Activated CD8-positive, alpha-beta memory T cell treated with anti-CD3 and anti-CD28 coated beads, Interleukin-2, amount 50 U/mL, for 1 hour (primary cell): ENCODE measurements around the gene DPP9.

Source experiments
- DNase-seq: peaks from one replicate; pipeline ENCODE4 v3.0.0-alpha.2; 2020; ENCODE audit errors: extremely low read depth

The DPP9 gene

DNA sequence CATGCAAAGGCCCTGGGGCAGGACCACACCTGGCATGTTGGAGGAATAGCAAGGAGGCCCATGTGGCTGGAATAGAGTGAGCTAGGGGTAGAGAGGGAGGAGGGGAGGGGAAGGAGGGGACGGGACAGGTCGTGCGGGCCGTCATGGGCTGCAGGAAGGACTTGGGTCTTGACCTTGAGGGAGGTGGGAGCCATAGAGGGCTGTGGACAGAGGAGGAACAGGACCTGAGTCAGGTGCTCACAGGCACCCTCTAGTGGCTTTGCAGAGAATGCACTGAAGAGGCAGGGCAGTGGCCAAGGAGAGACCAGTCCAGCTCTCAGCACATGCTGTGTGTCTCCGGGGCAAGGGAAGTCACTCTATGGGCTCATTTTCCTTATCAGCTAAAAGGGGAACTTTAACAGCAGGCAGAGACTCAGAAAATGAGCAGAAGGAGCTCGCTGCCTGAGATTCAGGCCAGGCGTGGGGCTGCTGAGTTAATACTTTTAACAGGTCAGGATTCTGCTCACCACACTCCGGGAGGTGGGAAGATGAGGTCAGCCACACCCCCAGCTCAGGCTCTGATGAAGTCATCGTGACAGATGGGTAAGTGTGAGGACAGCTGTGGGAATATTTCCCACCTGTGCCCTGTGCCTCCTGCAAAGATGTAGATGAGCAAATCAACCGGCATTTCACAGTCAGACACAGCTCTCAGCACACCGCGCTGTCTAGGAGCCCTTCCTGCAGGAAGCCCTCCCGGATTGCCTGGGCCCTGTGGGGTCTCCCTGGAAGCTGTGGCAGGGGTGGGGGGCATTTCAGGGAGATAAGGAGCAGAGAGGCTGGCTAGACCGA, 90.3 kb downstream of the DPP9 start:
- DNase-seq = no peak
